Measurements from ENCODE around the gene TBC1D16. TPM values are rescaled to one million over a fixed set of nuclear protein-coding genes. Genes with fewer than 3 reads are reported as not detected.

The TBC1D16 gene
- total and polyA plus RNA-seq, 10 of the 15 experiments (the other 5 are each of a cell fraction or from before 2014, with no cell fraction given) = 0.01 to 0.13 (median 0.06) TPM; not detected in 3

- Histone ChIP-seq H3K36me3 (ENCODE audit: control insufficient read depth in 2 of 2, insufficient read depth in 2 of 2, low read length in 1 of 2) (no peaks in the 10 kb centered on the region), H3K4me3 (no peak overlapping the region), H3K79me2 (ENCODE audit: control insufficient read depth, insufficient read depth, low read length) (no peaks in the 10 kb centered on the region), H3K4me2 (ENCODE audit: control insufficient read depth, insufficient read depth) (no peak overlapping the region), H2AFZ (ENCODE audit: control insufficient read depth, low read depth, low read length) (no peak overlapping the region), H3K27ac (ENCODE audit: control insufficient read depth, insufficient read depth) (no peak overlapping the region), H3K27me3 (replicated peaks in 1 of 2; ENCODE audit: control insufficient read depth in 2 of 2, insufficient read depth in 2 of 2, low read length in 1 of 2) (no peaks in the 10 kb centered on the region; a peak in 1 of 4 replicates), H3K4me1 (ENCODE audit: control insufficient read depth, insufficient read depth, low read length) (no peaks in the 10 kb centered on the region), H4K20me1 (ENCODE audit: control insufficient read depth, insufficient read depth) (no peaks in the 10 kb centered on the region), H3K9me3 (replicated peaks; ENCODE audit: control insufficient read depth, insufficient read depth, low read length) (no peaks in the 10 kb centered on the region; the same call in 2 of the 3 replicates), H3K9ac (ENCODE audit: control insufficient read depth, insufficient read depth, low read length) (no peak overlapping the region)
- TF ChIP-seq HDGF (IDR thresholded peaks at IDR 0.05) (no peak), TBL1XR1 (IDR thresholded peaks at IDR 0.05; ENCODE audit: low read depth, low read length) (no peak), NFYB (IDR thresholded peaks at IDR 0.05; ENCODE audit: insufficient read depth, low read depth, low read length) (no peak), JUNB (IDR thresholded peaks at IDR 0.05) (no peak)
- CTCF ChIA-PET = no interaction called here
- 48% methylated on average over 10 of the region's 10 CpGs for WGBS (ENCODE audit: insufficient coverage, insufficient replicate concordance, low lambda C conversion rate, missing lambda C conversion rate)
- FAIRE-seq (no peak), ATAC-seq (no peak), DNase-seq (ENCODE audit: low read depth, low spot score) (no peak)
- POLR2A ChIA-PET = no interaction called here
- no TSS peak for BruUV-seq (replicated peaks)
- SMC1A ChIA-PET (ENCODE audit: uncharacterized antibody, unreplicated experiment) = no interaction called here
- intact Hi-C loops (cut with micrococcal nuclease; ENCODE audit: unreplicated experiment) (no loop called here), in situ Hi-C loops (cut with MboI) (no loop called here)
- RAD21 ChIA-PET (ENCODE audit: unreplicated experiment) = no interaction called here
Observed at GRCh38 chr17:80011989-80012555, 23.6 kb downstream of the TBC1D16 start.

- ChIA-PET POLR2A (no interaction called here), CTCF (no interaction called here), SMC1A (ENCODE audit: uncharacterized antibody, unreplicated experiment) (no interaction called here), RAD21 (ENCODE audit: unreplicated experiment) (no interaction called here)
- no peaks in the 10 kb centered on the region for H3K36me3 ChIP-seq (ENCODE audit: control insufficient read depth in 2 of 2, insufficient read depth in 2 of 2, low read length in 1 of 2)
- no TSS peak for BruUV-seq (replicated peaks)
- no peaks in the 10 kb centered on the region for H4K20me1 ChIP-seq (ENCODE audit: control insufficient read depth, insufficient read depth)
- in situ Hi-C loops (cut with MboI) = no loop called here
- no peak overlapping the region for H3K9ac ChIP-seq (ENCODE audit: control insufficient read depth, insufficient read depth, low read length)
- H3K9me3 ChIP-seq (replicated peaks; ENCODE audit: control insufficient read depth, insufficient read depth, low read length) = no peaks in the 10 kb centered on the region; the same call in 2 of the 3 replicates
- intact Hi-C loops (cut with micrococcal nuclease; ENCODE audit: unreplicated experiment) = no loop called here
- 78% methylated on average over 33 of the region's 33 CpGs for WGBS (ENCODE audit: insufficient coverage, insufficient replicate concordance, low lambda C conversion rate, missing lambda C conversion rate)
- no peak overlapping the region for H3K4me3 ChIP-seq
- no peak overlapping the region for H3K4me2 ChIP-seq (ENCODE audit: control insufficient read depth, insufficient read depth)
- ATAC-seq = no peak
- H3K27ac ChIP-seq (ENCODE audit: control insufficient read depth, insufficient read depth) = no peak overlapping the region
- DNase-seq (ENCODE audit: low read depth, low spot score) = no peak
- H3K79me2 ChIP-seq (ENCODE audit: control insufficient read depth, insufficient read depth, low read length) = no peaks in the 10 kb centered on the region
- no peaks in the 10 kb centered on the region for H3K4me1 ChIP-seq (ENCODE audit: control insufficient read depth, insufficient read depth, low read length)
- FAIRE-seq = no peak
- H3K27me3 ChIP-seq (replicated peaks in 1 of 2; ENCODE audit: control insufficient read depth in 2 of 2, insufficient read depth in 2 of 2, low read length in 1 of 2) = no peaks in the 10 kb centered on the region; a peak in 1 of 4 replicates
- no peak overlapping the region for H2AFZ ChIP-seq (ENCODE audit: control insufficient read depth, low read depth, low read length)
- TF ChIP-seq IRF3 (IDR thresholded peaks at IDR 0.05) (no peak), EP300 (IDR thresholded peaks at IDR 0.05; ENCODE audit: borderline replicate concordance in 1 of 2, control insufficient read depth in 1 of 2, low read depth in 2 of 2, low read length in 2 of 2) (no peak), MYC (IDR thresholded peaks at IDR 0.05; ENCODE audit: insufficient read depth, insufficient read length, insufficient replicate concordance, low read length, severe bottlenecking) (no peak), TCF3 (IDR thresholded peaks at IDR 0.05; ENCODE audit: borderline replicate concordance, insufficient read depth, low read depth, low read length) (no peak), SREBF1 (IDR thresholded peaks at IDR 0.05; ENCODE audit: low read length) (no peak), FOXK2 (IDR thresholded peaks at IDR 0.05) (no peak), NFXL1 (IDR thresholded peaks at IDR 0.05; ENCODE audit: borderline replicate concordance) (no peak), REST (IDR thresholded peaks at IDR 0.05; ENCODE audit: low read depth, low read length) (no peak), MEF2A (IDR thresholded peaks at IDR 0.05; ENCODE audit: insufficient read depth, low read depth, low read length) (no peak)
Observed at GRCh38 chr17:80010283-80010858, 25.3 kb downstream of the TBC1D16 start.

Data from GM12878 (cell line).